ENCODE measurements around the gene ZNF24. TPM values are rescaled to one million over a fixed set of nuclear protein-coding genes. Genes with fewer than 3 reads are reported as not detected.

The ZNF24 gene
- total and polyA plus RNA-seq, 2 of the 4 experiments (the other 2 are of a cell fraction) = 7.6 to 20.8 TPM

- TF ChIP-seq CHD1 (IDR thresholded peaks at IDR 0.05; ENCODE audit: low read depth, low read length) (no peak), NFE2L2 (IDR thresholded peaks at IDR 0.05; ENCODE audit: low read depth, low read length) (no peak)
- TF ChIP-seq, protein P1, sequence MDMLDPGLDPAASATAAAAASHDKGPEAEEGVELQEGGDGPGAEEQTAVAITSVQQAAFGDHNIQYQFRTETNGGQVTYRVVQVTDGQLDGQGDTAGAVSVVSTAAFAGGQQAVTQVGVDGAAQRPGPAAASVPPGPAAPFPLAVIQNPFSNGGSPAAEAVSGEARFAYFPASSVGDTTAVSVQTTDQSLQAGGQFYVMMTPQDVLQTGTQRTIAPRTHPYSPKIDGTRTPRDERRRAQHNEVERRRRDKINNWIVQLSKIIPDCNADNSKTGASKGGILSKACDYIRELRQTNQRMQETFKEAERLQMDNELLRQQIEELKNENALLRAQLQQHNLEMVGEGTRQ (IDR thresholded peaks at IDR 0.05; ENCODE audit: low read depth, low read length) = no peak
Observed at GRCh38 chr18:35343488-35343935, 708 bp downstream of the ZNF24 start (continued).

DNA sequence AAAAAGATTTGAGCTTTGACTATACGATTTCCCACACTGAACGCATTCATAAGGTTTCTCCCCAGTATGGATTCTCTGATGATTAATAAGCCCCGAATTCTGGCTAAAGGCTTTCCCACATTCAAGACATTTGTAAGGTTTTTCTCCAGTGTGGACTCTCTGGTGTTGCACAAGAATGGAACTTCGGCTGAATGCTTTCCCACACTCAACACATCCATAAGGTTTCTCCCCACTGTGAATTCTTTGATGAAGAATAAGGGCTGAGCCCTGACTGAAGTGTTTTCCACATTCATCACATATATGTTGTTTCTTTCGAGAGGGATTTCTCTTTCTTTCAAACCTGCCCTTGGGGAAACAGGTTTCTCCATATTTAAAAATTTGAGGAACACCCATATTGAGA lies 6.9 kb downstream of the ZNF24 start:
- POLR2A ChIA-PET (ENCODE audit: unreplicated experiment) = no interaction called here
- in situ Hi-C loops (cut with MboI; ENCODE audit: low sequenced_read_pairs) = no loop called here
- no peak overlapping the region for H3K4ac ChIP-seq (ENCODE audit: low read depth, low read length)
- dilution Hi-C loops (cut with HindIII; ENCODE audit: low sequenced_read_pairs, unreplicated experiment) = no loop called here
- ATAC-seq (ENCODE audit: low read depth) (no peak), DNase-seq (no peak)
- H2BK5ac ChIP-seq (ENCODE audit: low read depth, low read length, poor library complexity, severe bottlenecking) = no peak overlapping the region
- H3K9me3 ChIP-seq (ENCODE audit: control insufficient read depth, insufficient read depth, low read length) = no peaks in the 10 kb centered on the region
- no peak overlapping the region for H3K4me2 ChIP-seq (ENCODE audit: low read depth, low read length)
- H3K27ac ChIP-seq (ENCODE audit: insufficient read depth, low read length) = no peak overlapping the region
- H4K5ac ChIP-seq (ENCODE audit: low read depth, low read length) = no peak overlapping the region
- H3K79me1 ChIP-seq (ENCODE audit: low read depth in 1 of 2, low read length in 2 of 2) = peaks cover 26 to 48% of the 10 kb centered on the region in 2 experiments
- WGBS, 2 experiments (ENCODE audit: extremely low coverage in 2 of 2, insufficient read length in 1 of 2) = 100% methylated on average over 2 of the region's 5 CpGs; no CpG with 5 or more reads in 1 of the 2 experiments
- H3K18ac ChIP-seq (ENCODE audit: low read depth, low read length) = no peak overlapping the region
- peaks cover 4% of the 10 kb centered on the region; the same call in 1 of the 2 replicates for H3K9me1 ChIP-seq (ENCODE audit: insufficient read depth, low read length)
- CTCF ChIA-PET = no interaction called here
- no peak overlapping the region for H2BK20ac ChIP-seq (ENCODE audit: low read depth, low read length)
- no peak overlapping the region for H2AK9ac ChIP-seq (replicated peaks; ENCODE audit: low read depth, low read length, poor library complexity)
- no TSS peak for BruUV-seq (replicated peaks)
- intact Hi-C loops (cut with micrococcal nuclease) = no loop called here
- no peaks in the 10 kb centered on the region for H3K4me1 ChIP-seq (ENCODE audit: control insufficient read depth, insufficient read depth, low read length)
- H3K14ac ChIP-seq (replicated peaks; ENCODE audit: low read depth, low read length) = no peak overlapping the region
- H3K4me3 ChIP-seq (ENCODE audit: insufficient read depth, low read depth, low read length) = no peak overlapping the region
- no peak overlapping the region for H2BK120ac ChIP-seq (ENCODE audit: low read depth, low read length)
- H3K56ac ChIP-seq (ENCODE audit: extremely low read depth, insufficient read depth, low read length) = no peak overlapping the region
- H2AFZ ChIP-seq (replicated peaks; ENCODE audit: low read length, poor library complexity) = no peak overlapping the region
- peaks cover 41% of the 10 kb centered on the region for H4K20me1 ChIP-seq (ENCODE audit: insufficient read depth, low read length)
- no peak overlapping the region for H4K91ac ChIP-seq (ENCODE audit: insufficient read depth, low read depth, low read length)
- H2BK15ac ChIP-seq (ENCODE audit: low read depth, low read length) = no peak overlapping the region
- H3K36me3 ChIP-seq (ENCODE audit: control insufficient read depth, insufficient read depth, low read length) = peaks cover 46% of the 10 kb centered on the region
- TF ChIP-seq SMC3 (IDR thresholded peaks at IDR 0.05; ENCODE audit: low read depth, low read length) = no peak
- TF ChIP-seq BHLHE40 (IDR thresholded peaks at IDR 0.05; ENCODE audit: low read depth, low read length) = no peak
- TF ChIP-seq ELK1 (IDR thresholded peaks at IDR 0.05; ENCODE audit: borderline replicate concordance, low read depth, low read length) = no peak
- no peak for TF ChIP-seq NFE2L2 (IDR thresholded peaks at IDR 0.05; ENCODE audit: low read depth, low read length)
- TF ChIP-seq CHD1 (IDR thresholded peaks at IDR 0.05; ENCODE audit: low read depth, low read length) = no peak
- no peak for TF ChIP-seq MAFK (IDR thresholded peaks at IDR 0.05; ENCODE audit: low read depth, low read length)
- no peak for TF ChIP-seq RAD21 (IDR thresholded peaks at IDR 0.05; ENCODE audit: low read length)
- no peak for TF ChIP-seq MXI1 (IDR thresholded peaks at IDR 0.05; ENCODE audit: borderline replicate concordance, low read depth, low read length)
- TF ChIP-seq CEBPB (IDR thresholded peaks at IDR 0.05; ENCODE audit: low read depth, low read length) = no peak
- no peak for TF ChIP-seq CTCF (conservative IDR thresholded peaks at IDR 0.05; ENCODE audit: low read depth, low read length)
- no peak for TF ChIP-seq FOS (IDR thresholded peaks at IDR 0.05; ENCODE audit: low read depth, low read length)
- TF ChIP-seq RFX5 (IDR thresholded peaks at IDR 0.05; ENCODE audit: low read depth, low read length) = no peak
- no peak for TF ChIP-seq MAZ (IDR thresholded peaks at IDR 0.05; ENCODE audit: borderline replicate concordance, low read depth, low read length)
- no peak overlapping the region for H4K8ac ChIP-seq (ENCODE audit: low read depth in 2 of 2, low read length in 2 of 2)
- H3K27me3 ChIP-seq (ENCODE audit: control insufficient read depth, insufficient read depth, low read length) = no peaks in the 10 kb centered on the region
- H2AK5ac ChIP-seq (ENCODE audit: low read depth, low read length) = no peak overlapping the region
- H3K23ac ChIP-seq (ENCODE audit: low read depth, low read length) = no peak overlapping the region
- no peak overlapping the region for H3K9ac ChIP-seq (ENCODE audit: low read depth, low read length)
